Measurements from ENCODE around the gene MYCT1.

- TF ChIP-seq TARDBP (IDR thresholded peaks at IDR 0.05) (no peak), HDGF (IDR thresholded peaks at IDR 0.05; ENCODE audit: borderline replicate concordance) (no peak), FOXA1 (IDR thresholded peaks at IDR 0.05) (no peak), BHLHE40 (IDR thresholded peaks at IDR 0.05; ENCODE audit: borderline replicate concordance) (no peak), PKNOX1 (IDR thresholded peaks at IDR 0.05) (no peak), NFRKB (IDR thresholded peaks at IDR 0.05) (no peak), ZNF384 (IDR thresholded peaks at IDR 0.05) (no peak), ARNT (IDR thresholded peaks at IDR 0.05) (no peak), L3MBTL2 (conservative IDR thresholded peaks at IDR 0.05) (no peak), SP1 (IDR thresholded peaks at IDR 0.05) (no peak), FOXK2 (IDR thresholded peaks at IDR 0.05) (no peak)
Observed at GRCh38 chr6:152696522-152696921, 1.2 kb upstream of the MYCT1 start.
